GM23338 (cell line): ENCODE results near the gene PROZ. TPM values are rescaled to one million over a fixed set of nuclear protein-coding genes. Genes with fewer than 3 reads are reported as not detected.

Experiments
- ATAC-seq: fragments of 200-7000 bp; cut with Tn5 transposase; 3 replicates; pipeline ENCODE4 v1.9.1; 2020
- DNase-seq: peaks from one replicate; pipeline ENCODE4 v3.0.0-alpha.2; 2015; ENCODE audit warnings: low spot score
- H2AFZ ChIP-seq: fragments of 200-600 bp; sonication (generic); 2 replicates; pipeline ENCODE4 v1.8.0; 2016; ENCODE audit warnings: antibody characterized with exemption, mild to moderate bottlenecking, moderate library complexity
- H3F3A ChIP-seq: fragments of 200-600 bp; sonication (generic); replicated peaks from 2 replicates; pipeline ENCODE4 v1.8.0; 2017; ENCODE audit warnings: antibody characterized with exemption, mixed run types, low read depth
- H3K27ac ChIP-seq: fragments of 200-600 bp; sonication (generic); 2 replicates; pipeline ENCODE4 v1.6.1; 2016; ENCODE audit warnings: low read depth
- H3K27me3 ChIP-seq: fragments of 200-600 bp; sonication (generic); 2 replicates; pipeline ENCODE4 v1.8.0; 2016; ENCODE audit warnings: mild to moderate bottlenecking, mixed run types, moderate library complexity; ENCODE audit not compliant: insufficient read depth
- H3K36me3 ChIP-seq: fragments of 200-600 bp; sonication (generic); 2 replicates; pipeline ENCODE4 v1.8.0; 2016; ENCODE audit warnings: mild to moderate bottlenecking; ENCODE audit not compliant: insufficient read depth
- H3K4me1 ChIP-seq: fragments of 200-600 bp; sonication (generic); 2 replicates; pipeline ENCODE4 v1.8.0; 2016; ENCODE audit warnings: mild to moderate bottlenecking, moderate library complexity; ENCODE audit not compliant: insufficient read depth
- H3K4me2 ChIP-seq: fragments of 200-600 bp; sonication (generic); 2 replicates; pipeline ENCODE4 v1.7.1; 2017; ENCODE audit warnings: mixed run types
- H3K4me3 ChIP-seq: fragments of 200-600 bp; sonication (generic); 2 replicates; pipeline ENCODE4 v1.6.1; 2016; ENCODE audit warnings: mixed run types
- H3K79me2 ChIP-seq: fragments of 200-600 bp; sonication (generic); replicated peaks from 2 replicates; pipeline ENCODE4 v1.8.0; 2017; ENCODE audit warnings: mild to moderate bottlenecking; ENCODE audit not compliant: insufficient read depth
- H3K9me2 ChIP-seq: fragments of 200-600 bp; sonication (generic); 2 replicates; pipeline ENCODE4 v1.8.0; 2017; ENCODE audit not compliant: insufficient read depth
- H4K20me1 ChIP-seq: fragments of 200-600 bp; sonication (generic); replicated peaks from 2 replicates; pipeline ENCODE4 v1.8.0; 2017; ENCODE audit warnings: mild to moderate bottlenecking; ENCODE audit not compliant: insufficient read depth
- H3K27ac Mint-ChIP-seq: 2 replicates; pipeline ENCODE4 v1.8.0; 2020; ENCODE audit warnings: inconsistent platforms, mild to moderate bottlenecking, moderate library complexity, mixed read lengths
- H3K27me3 Mint-ChIP-seq: 3 replicates; pipeline ENCODE4 v1.8.0; 2022; ENCODE audit warnings: low read depth, mild to moderate bottlenecking, moderate library complexity, mixed read lengths, inconsistent platforms; ENCODE audit not compliant: insufficient read depth, poor library complexity
- H3K36me3 Mint-ChIP-seq: 3 replicates; pipeline ENCODE4 v1.8.0; 2021; ENCODE audit warnings: low read depth, mild to moderate bottlenecking, inconsistent platforms, moderate library complexity, mixed read lengths
- H3K4me1 Mint-ChIP-seq: 3 replicates; pipeline ENCODE4 v1.8.0; 2020; ENCODE audit warnings: mild to moderate bottlenecking, inconsistent platforms, mixed read lengths
- H3K4me3 Mint-ChIP-seq: 3 replicates; pipeline ENCODE4 v1.8.0; 2021; ENCODE audit warnings: moderate library complexity, mild to moderate bottlenecking, inconsistent platforms, mixed read lengths
- H3K9me3 Mint-ChIP-seq: 3 replicates; pipeline ENCODE4 v1.8.0; 2020; ENCODE audit warnings: moderate library complexity, mild to moderate bottlenecking, inconsistent platforms, mixed read lengths
- CREB1 ChIP-seq: fragments of 250-450 bp; sonication (Bioruptor Pico); IDR thresholded peaks from 2 replicates; pipeline ENCODE4 v1.5.0; 2020; ENCODE audit warnings: low read depth, mild to moderate bottlenecking, moderate library complexity
- CTCF ChIP-seq, 2 experiments: fragments of 200-600 bp in 1 of 2; sonication (generic) in 1 of 2; conservative IDR thresholded peaks; 2 replicates each; pipeline versions ENCODE4 v1.5.1 to v1.6.1; 2016 to 2017; ENCODE audit warnings: antibody characterized with exemption in 2 of 2, low read depth in 2 of 2, mild to moderate bottlenecking in 2 of 2, moderate library complexity in 1 of 2
- ETS1 ChIP-seq: IDR thresholded peaks from 2 replicates; pipeline ENCODE4 v1.6.1; 2016; ENCODE audit warnings: antibody characterized with exemption
- EZH2 ChIP-seq: fragments of 200-600 bp; sonication (generic); IDR thresholded peaks from one replicate; pipeline ENCODE4 v1.8.0; 2017; ENCODE audit warnings: antibody characterized with exemption, mild to moderate bottlenecking, low read depth; ENCODE audit not compliant: unreplicated experiment
- POLR2AphosphoS5 ChIP-seq: IDR thresholded peaks from 2 replicates; pipeline ENCODE4 v1.6.1; 2016; ENCODE audit warnings: antibody characterized with exemption, low read depth
- REST ChIP-seq: IDR thresholded peaks from one replicate; pipeline ENCODE4 v1.6.1; 2018; ENCODE audit warnings: antibody characterized with exemption; ENCODE audit not compliant: unreplicated experiment
- STAT1 ChIP-seq: IDR thresholded peaks from one replicate; pipeline ENCODE4 v1.6.1; 2016; ENCODE audit warnings: antibody characterized with exemption; ENCODE audit not compliant: unreplicated experiment
- ZNF114 ChIP-seq: fragments of 250-450 bp; sonication (Bioruptor Pico); IDR thresholded peaks from 2 replicates; pipeline ENCODE4 v1.5.0; 2020; ENCODE audit warnings: mild to moderate bottlenecking, moderate library complexity
- polyA plus RNA-seq: library from polyadenylated mRNA; unstranded; fragments of >200 nt; fragmentation: Nextera tagmentation; extraction: Ambion mirVana; gene quantifications from 2 replicates; pipeline ENCODE4 v1.2.1, GENCODE V29; 2016
- total RNA-seq: library from RNA; depleted of rRNA; stranded (reverse); fragments of >200 nt; shearing (Covaris generic); gene quantifications from 2 replicates; pipeline ENCODE4 v1.2.3, GENCODE V29; 2014

The PROZ gene
- total and polyA plus RNA-seq, 2 experiments from 2014 or later = 0.53 TPM; not detected in 1

- TF ChIP-seq REST (no peak), CREB1 (CRISPR knock-in tag) (no peak), ETS1 (no peak), EZH2 (no peak), CTCF (conservative IDR thresholded peaks at IDR 0.05; ENCODE audit: low read depth in 2 of 2) (no peak), ZNF114 (CRISPR knock-in tag) (no peak)
These were observed 43.7 kb upstream of the PROZ start (continued) for GRCh38 chr13:113114511-113115362.

- Mint-ChIP-seq H3K27ac (no peak overlapping the region), H3K4me3 (no peak overlapping the region), H3K27me3 (peaks cover 13% of the 10 kb centered on the region), H3K36me3 (no peaks in the 10 kb centered on the region), H3K9me3 (peaks cover 3% of the 10 kb centered on the region; the same call in 1 of the 3 replicates), H3K4me1 (no peaks in the 10 kb centered on the region)
- DNase-seq = no peak
- Histone ChIP-seq H3K79me2 (no peaks in the 10 kb centered on the region), H3K4me3 (no peak overlapping the region), H3K27me3 (peaks cover 12% of the 10 kb centered on the region), H2AFZ (no peak overlapping the region), H3K36me3 (no peaks in the 10 kb centered on the region), H3K4me2 (no peak overlapping the region), H3K9me2 (no peaks in the 10 kb centered on the region), H3F3A (no peaks in the 10 kb centered on the region), H4K20me1 (no peaks in the 10 kb centered on the region), H3K27ac (no peak overlapping the region), H3K4me1 (no peaks in the 10 kb centered on the region)
- ATAC-seq = no peak
- no peak for TF ChIP-seq POLR2AphosphoS5
- TF ChIP-seq STAT1 = no peak
- TF ChIP-seq REST = no peak
- TF ChIP-seq ZNF114 (CRISPR knock-in tag) = no peak
These were observed 42.9 kb upstream of the PROZ start for GRCh38 chr13:113115363-113116205.
